IMR-90 (cell line): ENCODE results near the gene CAPZA1. TPM values are rescaled to one million over a fixed set of nuclear protein-coding genes. Genes with fewer than 3 reads are reported as not detected.

Experiments used
- ATAC-seq: fragments of 200-7000 bp; cut with Tn5 transposase; 2 replicates; pipeline ENCODE4 v1.9.1; 2020; ENCODE audit warnings: low read depth, mild to moderate bottlenecking, moderate library complexity
- BruUV-seq: library from RNA; stranded (reverse); fragments of 400-500 nt; replicated peaks from 2 replicates; lab custom pipeline; 2021; lab: Mats Ljungman, UMichigan
- CTCF ChIA-PET: fragments of 300-600 bp; formaldehyde crosslinking; extraction: SDS; loops from one replicate; lab custom pipeline; 2021; ENCODE audit warnings: antibody characterized with exemption; lab: Yijun Ruan, JAX
- POLR2A ChIA-PET: fragments of 300-600 bp; sonication (Branson Sonifier 250); formaldehyde crosslinking; loops from one replicate; lab custom pipeline; 2022; ENCODE audit warnings: antibody characterized with exemption; ENCODE audit not compliant: unreplicated experiment; lab: Charles Lee
- DNase-seq: peaks from one replicate; pipeline ENCODE4 v3.0.0; 2013
- H2AFZ ChIP-seq: replicated peaks from 2 replicates; pipeline ENCODE3; 2013; ENCODE audit warnings: low read length, mild to moderate bottlenecking; ENCODE audit not compliant: poor library complexity
- H2AK5ac ChIP-seq: 2 replicates; pipeline ENCODE4 v1.6.1; 2013; ENCODE audit warnings: low read depth, low read length, inconsistent platforms
- H2AK9ac ChIP-seq: replicated peaks from 2 replicates; pipeline ENCODE3; 2013; ENCODE audit warnings: mild to moderate bottlenecking, low read depth, low read length, moderate library complexity; ENCODE audit not compliant: poor library complexity
- H2BK120ac ChIP-seq: 2 replicates; pipeline ENCODE4 v1.6.1; 2013; ENCODE audit warnings: low read depth, low read length, inconsistent platforms
- H2BK15ac ChIP-seq: 3 replicates; pipeline ENCODE4 v1.6.1; 2013; ENCODE audit warnings: low read depth, low read length, inconsistent platforms
- H2BK20ac ChIP-seq: 2 replicates; pipeline ENCODE4 v1.6.1; 2013; ENCODE audit warnings: low read depth, mild to moderate bottlenecking, inconsistent platforms, low read length, moderate library complexity
- H2BK5ac ChIP-seq: 2 replicates; pipeline ENCODE4 v1.6.1; 2013; ENCODE audit warnings: mild to moderate bottlenecking, low read depth, low read length, inconsistent platforms; ENCODE audit not compliant: poor library complexity, severe bottlenecking
- H3K14ac ChIP-seq: replicated peaks from 2 replicates; pipeline ENCODE4 v1.6.1; 2013; ENCODE audit warnings: low read depth, low read length, inconsistent platforms
- H3K18ac ChIP-seq: 2 replicates; pipeline ENCODE4 v1.6.1; 2013; ENCODE audit warnings: low read depth, low read length, control low read depth
- H3K23ac ChIP-seq: 2 replicates; pipeline ENCODE4 v1.6.1; 2013; ENCODE audit warnings: low read depth, low read length, inconsistent platforms
- H3K27ac ChIP-seq: 2 replicates; pipeline ENCODE4 v1.5.1; 2013; ENCODE audit warnings: mild to moderate bottlenecking, control low read depth, low read length; ENCODE audit not compliant: insufficient read depth
- H3K27me3 ChIP-seq: 2 replicates; pipeline ENCODE4 v1.6.1; 2013; ENCODE audit warnings: low read length; ENCODE audit not compliant: control insufficient read depth, insufficient read depth
- H3K36me3 ChIP-seq: 2 replicates; pipeline ENCODE4 v1.6.1; 2013; ENCODE audit warnings: low read length, mixed read lengths; ENCODE audit not compliant: control insufficient read depth, insufficient read depth
- H3K4ac ChIP-seq: 2 replicates; pipeline ENCODE4 v1.6.1; 2013; ENCODE audit warnings: low read depth, low read length, inconsistent platforms
- H3K4me1 ChIP-seq: 2 replicates; pipeline ENCODE4 v1.6.1; 2013; ENCODE audit warnings: low read length, mixed read lengths; ENCODE audit not compliant: control insufficient read depth, insufficient read depth
- H3K4me2 ChIP-seq: 2 replicates; pipeline ENCODE4 v1.6.1; 2013; ENCODE audit warnings: low read depth, mild to moderate bottlenecking, control low read depth, low read length, moderate library complexity
- H3K4me3 ChIP-seq: 2 replicates; pipeline ENCODE4 v1.5.1; 2013; ENCODE audit warnings: low read depth, mild to moderate bottlenecking, control low read depth, low read length, moderate library complexity; ENCODE audit not compliant: insufficient read depth
- H3K56ac ChIP-seq: 2 replicates; pipeline ENCODE4 v1.6.1; 2013; ENCODE audit warnings: low read length, inconsistent platforms; ENCODE audit not compliant: insufficient read depth; ENCODE audit errors: extremely low read depth
- H3K79me1 ChIP-seq, 2 experiments: 2 replicates each; pipeline ENCODE4 v1.6.1; 2013; ENCODE audit warnings: low read length in 2 of 2, inconsistent platforms in 1 of 2, low read depth in 1 of 2
- H3K9ac ChIP-seq: 2 replicates; pipeline ENCODE4 v1.6.1; 2013; ENCODE audit warnings: low read depth, low read length, control low read depth
- H3K9me1 ChIP-seq: 2 replicates; pipeline ENCODE4 v1.6.1; 2013; ENCODE audit warnings: low read length, inconsistent platforms; ENCODE audit not compliant: insufficient read depth
- H3K9me3 ChIP-seq: 2 replicates; pipeline ENCODE4 v1.6.1; 2013; ENCODE audit warnings: low read length; ENCODE audit not compliant: control insufficient read depth, insufficient read depth
- H4K20me1 ChIP-seq: 2 replicates; pipeline ENCODE4 v1.6.1; 2013; ENCODE audit warnings: low read length, inconsistent platforms; ENCODE audit not compliant: insufficient read depth
- H4K5ac ChIP-seq: 2 replicates; pipeline ENCODE4 v1.6.1; 2013; ENCODE audit warnings: mild to moderate bottlenecking, low read depth, low read length, control low read depth
- H4K8ac ChIP-seq, 2 experiments: 2 replicates each; pipeline ENCODE4 v1.6.1; 2013; ENCODE audit warnings: low read depth in 2 of 2, low read length in 2 of 2, control low read depth in 1 of 2, inconsistent platforms in 1 of 2
- H4K91ac ChIP-seq: 2 replicates; pipeline ENCODE4 v1.6.1; 2013; ENCODE audit warnings: low read depth, low read length, inconsistent platforms; ENCODE audit not compliant: insufficient read depth
- BHLHE40 ChIP-seq: fragments of 150-350 bp; IDR thresholded peaks from 2 replicates; pipeline ENCODE4 v1.6.1; 2016; ENCODE audit warnings: mild to moderate bottlenecking, low read depth, low read length
- CEBPB ChIP-seq: IDR thresholded peaks from 2 replicates; pipeline ENCODE4 v1.6.1; 2012; ENCODE audit warnings: low read depth, low read length, improper control_type of control experiment
- CHD1 ChIP-seq: IDR thresholded peaks from 2 replicates; pipeline ENCODE4 v1.6.1; 2012; ENCODE audit warnings: low read depth, low read length, improper control_type of control experiment
- FOS ChIP-seq: fragments of 150-350 bp; IDR thresholded peaks from 2 replicates; pipeline ENCODE4 v1.6.1; 2016; ENCODE audit warnings: low read depth, low read length
- MAFK ChIP-seq: IDR thresholded peaks from 2 replicates; pipeline ENCODE4 v1.6.1; 2012; ENCODE audit warnings: low read depth, low read length, improper control_type of control experiment
- MAZ ChIP-seq: IDR thresholded peaks from 2 replicates; pipeline ENCODE4 v1.6.1; 2012; ENCODE audit warnings: low read depth, mild to moderate bottlenecking, low read length, improper control_type of control experiment, moderate library complexity, borderline replicate concordance
- MXI1 ChIP-seq: IDR thresholded peaks from 2 replicates; pipeline ENCODE4 v1.6.1; 2012; ENCODE audit warnings: low read depth, mild to moderate bottlenecking, low read length, moderate library complexity, borderline replicate concordance
- NFE2L2 ChIP-seq: fragments of 150-350 bp; IDR thresholded peaks from 2 replicates; pipeline ENCODE4 v1.6.1; 2016; ENCODE audit warnings: low read depth, mild to moderate bottlenecking, low read length
- POLR2A ChIP-seq: IDR thresholded peaks from 2 replicates; pipeline ENCODE4 v1.6.1; 2012; ENCODE audit warnings: mild to moderate bottlenecking, low read depth, low read length
- RAD21 ChIP-seq: IDR thresholded peaks from 2 replicates; pipeline ENCODE4 v1.6.1; 2012; ENCODE audit warnings: low read length, improper control_type of control experiment
- RCOR1 ChIP-seq: IDR thresholded peaks from 2 replicates; pipeline ENCODE4 v1.6.1; 2012; ENCODE audit warnings: mild to moderate bottlenecking, low read length, improper control_type of control experiment; ENCODE audit not compliant: insufficient replicate concordance
- RFX5 ChIP-seq: IDR thresholded peaks from 2 replicates; pipeline ENCODE4 v1.8.0; 2012; ENCODE audit warnings: low read depth, mild to moderate bottlenecking, low read length, moderate library complexity
- SMC3 ChIP-seq: fragments of 150-350 bp; IDR thresholded peaks from 2 replicates; pipeline ENCODE4 v1.6.1; 2016; ENCODE audit warnings: low read depth, mild to moderate bottlenecking, antibody characterized with exemption, low read length, moderate library complexity
- WGBS, 2 experiments: methylation state at CpG; one replicate each; pipeline versions ENCODE4 v1.1.5 to v1.1.7; 2013; ENCODE audit warnings: missing lambda C conversion rate in 2 of 2; ENCODE audit not compliant: insufficient read length in 1 of 2; ENCODE audit errors: extremely low coverage in 2 of 2; 5-methylcytosine and 5-hydroxymethylcytosine counted together
- dilution Hi-C: fragments of 300-500 bp; cut with HindIII; formaldehyde crosslinking; loops from one replicate; pipeline ENCODE4 v1.14.3; 2018; ENCODE audit warnings: low sequenced_read_pairs; ENCODE audit not compliant: unreplicated experiment
- in situ Hi-C: fragments of 300-500 bp; cut with MboI; formaldehyde crosslinking; loops from 3 replicates; pipeline ENCODE4 v1.14.3; 2019; ENCODE audit warnings: low sequenced_read_pairs, inconsistent platforms, mixed read lengths
- intact Hi-C: fragments of 100-400 bp; cut with micrococcal nuclease; formaldehyde crosslinking; loops from 2 replicates; pipeline ENCODE4 v1.10.0; 2022
- polyA plus RNA-seq, 3 experiments: library from polyadenylated mRNA; depleted of rRNA; stranded (reverse); fragments of >200 nt; gene quantifications; 2 replicates each; pipeline ENCODE4 v1.2.3, GENCODE V29; 2012; ENCODE audit warnings: low replicate concordance in 1 of 3
- total RNA-seq: library from RNA; depleted of rRNA; stranded (reverse); fragments of >200 nt; gene quantifications from 2 replicates; pipeline ENCODE4 v1.2.3, GENCODE V29; 2012
- TF ChIP-seq, protein P1 (sequence below): fragments of 150-350 bp; IDR thresholded peaks from 2 replicates; pipeline ENCODE4 v1.6.1; 2016; ENCODE audit warnings: low read depth, mild to moderate bottlenecking, low read length, moderate library complexity, borderline replicate concordance
- TF ChIP-seq, protein P2 (sequence below): conservative IDR thresholded peaks from 2 replicates; pipeline ENCODE4 v1.5.1; 2012; ENCODE audit warnings: mild to moderate bottlenecking, low read depth, low read length, improper control_type of control experiment
- TF ChIP-seq, protein P3 (sequence below): fragments of 150-350 bp; IDR thresholded peaks from 2 replicates; pipeline ENCODE4 v1.6.1; 2017; ENCODE audit warnings: mild to moderate bottlenecking, antibody characterized with exemption, low read length, low read depth

The CAPZA1 gene
- total and polyA plus RNA-seq, 2 of the 4 experiments (the other 2 are of a cell fraction), result 108 to 262 TPM

DNA sequence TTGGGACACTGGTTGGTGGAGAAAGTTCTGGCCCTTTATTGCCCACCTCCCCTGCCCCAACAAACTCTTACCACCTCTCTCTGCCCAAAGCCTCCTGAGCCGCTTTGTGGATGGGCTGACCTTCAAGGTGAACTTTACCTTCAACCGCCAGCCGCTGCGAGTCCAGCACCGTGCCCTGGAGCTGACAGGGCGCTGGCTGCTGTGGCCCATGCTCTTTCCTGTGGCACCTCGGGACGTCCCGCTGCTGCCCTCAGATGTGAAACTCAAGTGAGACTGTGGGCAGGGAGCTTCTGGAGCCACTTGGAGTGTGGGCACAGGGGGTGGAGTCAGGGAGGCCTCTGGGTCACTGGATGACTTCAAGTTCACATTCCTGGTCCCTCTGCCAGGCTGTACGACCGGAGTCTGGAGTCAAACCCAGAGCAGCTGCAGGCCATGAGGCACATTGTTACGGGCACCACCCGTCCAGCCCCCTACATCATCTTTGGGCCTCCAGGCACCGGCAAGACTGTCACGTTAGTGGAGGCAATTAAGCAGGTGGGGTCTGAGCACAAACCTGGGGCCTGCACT lies 74.8 kb downstream of the CAPZA1 start:
- Histone ChIP-seq H3K4me1 (no peaks in the 10 kb centered on the region), H2BK20ac (no peak overlapping the region), H3K27me3 (no peaks in the 10 kb centered on the region), H3K23ac (no peak overlapping the region), H4K91ac (no peak overlapping the region), H2AFZ (no peak overlapping the region), H2BK120ac (no peak overlapping the region), H3K56ac (no peak overlapping the region), H2BK15ac (no peak overlapping the region), H3K9me1 (peaks cover 6% of the 10 kb centered on the region; the same call in 1 of the 2 replicates), H3K27ac (no peak overlapping the region), H4K5ac (no peak overlapping the region), H4K8ac (no peak overlapping the region), H3K4me3 (no peak overlapping the region), H3K4me2 (no peak overlapping the region), H3K4ac (no peak overlapping the region), H3K14ac (no peak overlapping the region), H3K36me3 (peaks cover 75% of the 10 kb centered on the region), H3K18ac (no peak overlapping the region), H3K79me1 (peaks cover 5 to 24% of the 10 kb centered on the region in 2 experiments), H2AK9ac (no peak overlapping the region), H4K20me1 (no peaks in the 10 kb centered on the region), H3K9me3 (no peaks in the 10 kb centered on the region), H2BK5ac (no peak overlapping the region), H2AK5ac (no peak overlapping the region), H3K9ac (no peak overlapping the region)
- dilution Hi-C loops, result no loop called here
- in situ Hi-C loops, result no loop called here
- no TSS peak for BruUV-seq
- no peak for TF ChIP-seq SMC3
- TF ChIP-seq MAFK, result no peak
- no peak for TF ChIP-seq CHD1
- no peak for TF ChIP-seq BHLHE40
- no peak for TF ChIP-seq MXI1
- TF ChIP-seq, protein P1, sequence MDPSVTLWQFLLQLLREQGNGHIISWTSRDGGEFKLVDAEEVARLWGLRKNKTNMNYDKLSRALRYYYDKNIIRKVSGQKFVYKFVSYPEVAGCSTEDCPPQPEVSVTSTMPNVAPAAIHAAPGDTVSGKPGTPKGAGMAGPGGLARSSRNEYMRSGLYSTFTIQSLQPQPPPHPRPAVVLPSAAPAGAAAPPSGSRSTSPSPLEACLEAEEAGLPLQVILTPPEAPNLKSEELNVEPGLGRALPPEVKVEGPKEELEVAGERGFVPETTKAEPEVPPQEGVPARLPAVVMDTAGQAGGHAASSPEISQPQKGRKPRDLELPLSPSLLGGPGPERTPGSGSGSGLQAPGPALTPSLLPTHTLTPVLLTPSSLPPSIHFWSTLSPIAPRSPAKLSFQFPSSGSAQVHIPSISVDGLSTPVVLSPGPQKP, result no peak
- TF ChIP-seq, protein P2, sequence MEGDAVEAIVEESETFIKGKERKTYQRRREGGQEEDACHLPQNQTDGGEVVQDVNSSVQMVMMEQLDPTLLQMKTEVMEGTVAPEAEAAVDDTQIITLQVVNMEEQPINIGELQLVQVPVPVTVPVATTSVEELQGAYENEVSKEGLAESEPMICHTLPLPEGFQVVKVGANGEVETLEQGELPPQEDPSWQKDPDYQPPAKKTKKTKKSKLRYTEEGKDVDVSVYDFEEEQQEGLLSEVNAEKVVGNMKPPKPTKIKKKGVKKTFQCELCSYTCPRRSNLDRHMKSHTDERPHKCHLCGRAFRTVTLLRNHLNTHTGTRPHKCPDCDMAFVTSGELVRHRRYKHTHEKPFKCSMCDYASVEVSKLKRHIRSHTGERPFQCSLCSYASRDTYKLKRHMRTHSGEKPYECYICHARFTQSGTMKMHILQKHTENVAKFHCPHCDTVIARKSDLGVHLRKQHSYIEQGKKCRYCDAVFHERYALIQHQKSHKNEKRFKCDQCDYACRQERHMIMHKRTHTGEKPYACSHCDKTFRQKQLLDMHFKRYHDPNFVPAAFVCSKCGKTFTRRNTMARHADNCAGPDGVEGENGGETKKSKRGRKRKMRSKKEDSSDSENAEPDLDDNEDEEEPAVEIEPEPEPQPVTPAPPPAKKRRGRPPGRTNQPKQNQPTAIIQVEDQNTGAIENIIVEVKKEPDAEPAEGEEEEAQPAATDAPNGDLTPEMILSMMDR, result no peak
- TF ChIP-seq RAD21, result no peak
- TF ChIP-seq, protein P3, sequence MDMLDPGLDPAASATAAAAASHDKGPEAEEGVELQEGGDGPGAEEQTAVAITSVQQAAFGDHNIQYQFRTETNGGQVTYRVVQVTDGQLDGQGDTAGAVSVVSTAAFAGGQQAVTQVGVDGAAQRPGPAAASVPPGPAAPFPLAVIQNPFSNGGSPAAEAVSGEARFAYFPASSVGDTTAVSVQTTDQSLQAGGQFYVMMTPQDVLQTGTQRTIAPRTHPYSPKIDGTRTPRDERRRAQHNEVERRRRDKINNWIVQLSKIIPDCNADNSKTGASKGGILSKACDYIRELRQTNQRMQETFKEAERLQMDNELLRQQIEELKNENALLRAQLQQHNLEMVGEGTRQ, result no peak
- no peak for TF ChIP-seq NFE2L2
- TF ChIP-seq FOS, result no peak
- no peak for TF ChIP-seq RFX5
- no peak for TF ChIP-seq MAZ
- TF ChIP-seq CEBPB, result no peak
- TF ChIP-seq POLR2A, result no peak
- no peak for TF ChIP-seq RCOR1
- intact Hi-C loops, result no loop called here
- no peak for ATAC-seq
- WGBS, 2 experiments, result 95% methylated on average over 8 of the region's 15 CpGs; no CpG with 5 or more reads in 1 of the 2 experiments
- CTCF ChIA-PET, result no interaction called here
- POLR2A ChIA-PET, result no interaction called here
- no peak for DNase-seq
